Erythroblast (primary cell): ENCODE results near the gene GLI2.
A peak's percentile ranks its signal among the peaks of the same experiment; 100 is the strongest.

ENCODE experiments used
- DNase-seq, 2 experiments: peaks; one replicate each; lab custom pipeline; 2025; lab: John Stamatoyannopoulos, UW
- GATA1 ChIP-seq: IDR thresholded peaks from 2 replicates; pipeline ENCODE4 v1.6.1; 2011; ENCODE audit warnings: low read depth, mild to moderate bottlenecking, control low read depth, low read length, moderate library complexity
- POLR2A ChIP-seq: IDR thresholded peaks from 2 replicates; pipeline ENCODE4 v1.6.1; 2011; ENCODE audit warnings: mild to moderate bottlenecking, low read length

GLI2 gene

DNA sequence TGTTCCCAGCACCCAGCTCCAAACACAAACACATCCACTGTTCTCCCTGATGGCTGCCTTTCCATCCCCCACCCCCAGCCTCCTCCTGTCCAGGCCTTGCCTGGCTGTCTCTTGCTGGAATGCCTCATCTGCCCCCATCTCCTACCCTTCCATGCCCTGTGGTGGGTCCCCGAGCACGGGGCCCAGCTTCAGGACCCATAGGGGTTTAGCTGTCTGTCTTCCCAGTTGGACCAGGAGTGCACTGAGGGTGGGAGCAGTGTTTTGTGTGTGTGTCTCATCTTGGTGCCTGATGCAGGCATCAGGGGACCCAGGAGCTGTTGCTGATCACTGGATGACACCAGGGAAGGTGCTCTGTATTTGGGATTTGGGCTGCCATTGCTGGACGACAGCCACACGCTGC is 34.5 kb downstream of the GLI2 start:
- DNase-seq: no peak
- TF ChIP-seq GATA1: no peak

DNA sequence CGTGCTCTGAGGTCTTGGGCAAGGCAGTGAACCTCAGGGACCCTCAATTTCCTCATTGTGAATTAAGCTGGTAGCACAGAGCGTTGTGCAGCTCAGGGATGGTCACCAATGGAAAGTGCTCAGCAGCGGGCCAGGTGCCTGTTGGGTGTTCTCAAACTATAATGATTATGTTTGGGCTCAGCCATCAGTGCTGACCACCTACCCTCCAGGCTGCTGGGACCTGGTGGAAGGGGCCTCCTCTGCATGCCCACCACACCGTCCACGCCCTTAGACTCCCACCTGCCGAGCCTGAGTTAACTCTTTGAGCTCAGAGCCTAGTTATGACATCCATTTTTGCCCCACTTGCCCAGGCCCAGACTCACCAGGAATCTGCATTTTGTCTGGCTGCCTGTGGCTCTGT is 35.0 kb downstream of the GLI2 start:
- DNase-seq: no peak
- TF ChIP-seq GATA1 (no peak), POLR2A (no peak)

DNA sequence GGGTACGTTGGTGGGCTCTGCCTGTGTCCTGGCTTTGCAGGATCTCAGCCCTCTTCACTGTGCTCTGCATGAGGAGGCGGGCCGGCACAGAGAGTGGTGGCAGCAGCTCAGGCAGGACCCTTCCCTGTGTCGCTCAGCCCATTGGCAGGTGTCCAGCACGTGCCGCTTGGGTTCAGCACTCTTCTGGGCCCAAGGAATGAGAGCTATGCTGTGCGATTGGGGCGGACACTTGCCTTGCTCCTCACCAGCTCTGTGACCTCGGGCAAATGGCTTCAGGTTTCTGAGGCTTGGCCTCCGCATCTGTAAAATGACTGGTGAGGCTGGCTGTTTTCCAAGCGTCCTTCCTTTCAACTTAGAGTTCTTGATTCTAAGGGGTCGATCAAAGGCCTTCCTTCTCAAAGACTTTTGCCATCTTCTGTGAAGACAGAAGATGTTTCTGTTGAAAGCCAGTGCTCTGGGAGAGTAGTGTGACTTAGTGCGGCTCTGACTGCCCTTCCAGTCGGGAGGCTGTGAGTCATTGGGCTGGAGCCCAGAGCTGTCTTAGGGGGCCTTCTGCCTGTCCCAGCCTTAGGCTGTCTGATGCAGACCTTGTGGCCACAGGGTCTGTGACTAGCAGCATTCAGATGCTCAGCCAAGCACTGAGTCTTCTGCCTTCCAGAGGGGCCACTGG is 35.6 kb downstream of the GLI2 start:
- TF ChIP-seq GATA1: no peak
- TF ChIP-seq POLR2A: no peak
- no peak for DNase-seq

DNA sequence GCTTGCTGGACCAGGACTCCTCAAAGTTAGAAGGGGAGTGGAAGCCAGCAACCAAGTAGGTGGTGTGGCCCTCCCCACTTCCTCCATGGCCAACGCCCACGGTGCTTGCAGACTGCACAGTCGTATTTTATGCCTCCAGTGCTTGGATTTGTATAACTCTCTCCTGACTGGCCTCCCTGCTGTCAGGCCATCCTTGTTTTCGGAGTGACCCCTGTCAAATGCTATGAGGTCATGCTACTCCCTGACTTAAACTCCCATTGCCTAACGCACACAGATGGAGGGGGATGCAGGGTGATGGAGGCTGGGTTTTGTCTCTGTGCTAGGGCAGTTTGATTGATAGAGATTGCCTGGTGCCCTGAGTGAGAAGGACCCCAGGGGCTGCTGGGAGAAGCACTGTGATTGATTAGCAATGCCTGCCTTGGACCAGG is 36.1 kb downstream of the GLI2 start:
- no peak for DNase-seq

DNA sequence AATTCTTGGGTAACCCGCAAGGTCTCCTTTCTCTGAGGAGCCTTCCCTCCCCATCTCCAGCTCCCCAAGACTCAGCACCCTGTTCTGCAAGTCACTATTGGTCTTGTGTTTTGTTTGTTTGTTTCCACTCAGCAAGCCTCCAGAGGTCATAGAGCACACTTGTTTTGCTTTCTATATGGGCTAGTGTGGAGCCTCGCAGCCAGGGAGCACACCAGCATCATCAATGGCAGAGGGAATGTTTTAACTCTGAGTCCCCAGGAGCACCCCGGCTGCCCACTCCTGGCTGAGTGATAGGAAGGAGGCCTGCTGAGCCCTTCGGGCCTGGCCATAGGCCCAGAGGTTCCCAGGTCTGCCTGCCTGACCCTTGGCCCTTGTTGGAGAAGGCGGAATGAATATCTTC is 36.6 kb downstream of the GLI2 start:
- no peak for DNase-seq
- TF ChIP-seq POLR2A (no peak), GATA1 (no peak)

More for the DNA sequence above, 36.1 kb downstream of the GLI2 start:
- no peak for TF ChIP-seq GATA1
- TF ChIP-seq POLR2A: no peak

DNA sequence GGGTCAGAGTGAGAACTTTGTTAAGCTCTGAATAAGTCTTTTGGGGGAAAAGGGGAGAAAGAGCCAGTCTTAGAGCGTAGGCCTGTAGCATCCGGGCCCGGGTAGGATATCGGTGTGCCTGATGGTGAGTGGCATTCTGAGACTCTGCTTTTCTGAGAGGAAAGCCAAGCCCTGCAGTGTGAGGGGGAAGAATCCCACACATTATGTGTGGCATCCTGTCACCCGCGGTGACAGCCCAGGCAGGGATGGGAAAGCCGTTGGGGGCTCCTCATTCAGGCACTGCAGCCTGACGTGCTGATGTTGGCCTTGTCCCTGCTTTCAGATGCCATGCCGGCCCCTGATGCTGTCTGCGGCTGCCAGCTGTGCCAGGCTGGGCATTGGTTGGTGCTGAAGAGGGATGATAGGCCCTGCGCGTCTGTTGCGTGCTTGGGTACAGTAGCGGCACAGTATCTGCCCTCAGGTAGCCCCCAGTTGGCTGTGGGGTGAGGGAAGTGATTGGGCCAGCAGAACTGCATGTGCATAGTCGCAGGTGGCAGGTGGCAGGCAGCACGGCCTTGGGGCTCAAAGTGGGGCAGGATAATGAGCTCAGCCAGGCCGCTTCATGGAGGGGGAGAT is 37.6 kb downstream of the GLI2 start:
- DNase-seq: no peak
- TF ChIP-seq GATA1 (no peak), POLR2A (no peak)

DNA sequence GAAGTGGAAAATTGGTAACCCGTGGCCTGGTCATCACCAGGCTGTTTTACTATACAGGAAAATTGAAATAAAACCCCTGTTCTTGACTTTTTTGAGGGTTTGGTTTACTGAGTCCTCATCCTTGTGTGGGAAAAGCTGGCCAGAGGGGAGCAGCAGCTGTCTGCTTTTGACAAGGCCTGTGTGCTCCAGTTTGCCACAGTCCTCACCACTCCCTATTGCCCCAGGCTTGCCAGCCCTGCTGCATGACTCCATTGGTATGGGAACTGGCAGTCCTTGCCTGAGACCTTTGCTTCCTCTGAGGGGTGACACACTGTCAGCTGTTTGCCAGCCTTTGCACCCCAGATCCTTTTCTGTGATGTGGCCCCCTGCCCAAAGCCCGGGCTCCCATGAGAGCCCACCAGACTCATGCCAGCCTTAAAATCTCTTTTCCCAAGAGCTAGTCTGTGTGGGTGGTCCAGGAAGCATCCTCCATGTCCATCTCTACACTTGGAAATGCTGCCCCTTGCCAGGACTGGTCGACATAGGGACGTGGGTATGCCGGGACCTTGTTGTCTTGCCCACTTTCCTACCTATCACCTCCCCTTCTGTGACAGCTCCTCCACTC is 39.0 kb downstream of the GLI2 start:
- no peak for DNase-seq
- TF ChIP-seq POLR2A (no peak), GATA1 (no peak)

DNA sequence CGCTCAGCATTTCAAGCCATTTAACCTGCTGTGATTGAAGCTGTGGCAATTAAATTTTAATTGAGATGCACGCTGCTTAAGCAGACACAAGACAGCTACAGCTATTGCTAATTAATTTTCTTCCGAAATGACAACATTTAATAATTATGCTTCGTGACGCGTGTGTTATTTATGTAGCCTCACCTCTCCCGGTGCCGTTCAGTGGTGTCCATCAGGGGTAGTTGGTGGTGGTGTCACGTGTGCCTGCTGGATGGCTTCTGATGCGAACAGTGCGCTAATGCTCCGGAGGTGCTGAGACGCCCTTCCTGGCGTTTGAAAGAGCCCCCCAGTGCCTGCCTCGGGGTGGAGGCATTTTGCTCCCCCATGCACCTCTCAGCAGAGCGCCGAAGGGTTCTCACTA is 39.5 kb downstream of the GLI2 start:
- TF ChIP-seq POLR2A (no peak), GATA1 (no peak)
- no peak for DNase-seq

DNA sequence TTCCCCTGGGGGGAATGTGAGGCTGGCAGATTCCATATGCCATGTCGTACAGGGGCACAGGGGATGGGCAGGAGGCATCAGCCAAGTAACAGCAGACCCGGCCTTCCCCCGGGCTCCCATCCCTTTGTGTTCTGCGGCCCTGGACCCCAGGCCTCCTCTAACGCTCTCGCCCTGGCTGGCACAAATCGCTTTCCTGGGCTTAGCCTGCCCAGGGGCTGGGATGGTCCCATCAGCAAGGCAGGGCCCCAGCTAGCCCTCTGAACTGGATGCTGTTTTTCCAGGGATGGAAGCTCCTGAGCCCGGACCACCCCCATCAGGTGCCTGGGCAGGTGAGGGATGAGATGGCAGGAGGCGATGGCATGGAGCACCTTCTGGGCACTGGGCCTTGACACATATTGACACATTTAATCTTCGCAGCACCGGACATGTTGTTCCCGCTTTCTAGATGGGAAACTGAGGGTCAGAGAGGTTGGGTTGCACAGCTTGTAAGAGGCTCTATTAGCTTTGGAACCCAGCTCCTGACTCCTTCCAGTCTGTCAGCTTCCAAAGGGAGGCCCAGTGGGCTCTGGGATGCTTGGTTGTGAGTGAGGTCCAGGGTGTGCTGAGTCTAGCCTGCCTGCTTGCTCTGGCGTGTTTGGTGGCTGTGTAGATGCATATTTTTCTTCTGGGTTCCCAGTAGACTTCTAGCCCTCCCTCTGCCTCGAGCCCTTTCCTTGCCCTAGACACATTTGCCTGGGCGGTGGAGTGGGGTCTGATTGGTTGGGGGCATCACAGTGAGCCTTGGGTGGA is 40.3 kb downstream of the GLI2 start:
- no peak for DNase-seq
- TF ChIP-seq GATA1: no peak
- TF ChIP-seq POLR2A: no peak

DNA sequence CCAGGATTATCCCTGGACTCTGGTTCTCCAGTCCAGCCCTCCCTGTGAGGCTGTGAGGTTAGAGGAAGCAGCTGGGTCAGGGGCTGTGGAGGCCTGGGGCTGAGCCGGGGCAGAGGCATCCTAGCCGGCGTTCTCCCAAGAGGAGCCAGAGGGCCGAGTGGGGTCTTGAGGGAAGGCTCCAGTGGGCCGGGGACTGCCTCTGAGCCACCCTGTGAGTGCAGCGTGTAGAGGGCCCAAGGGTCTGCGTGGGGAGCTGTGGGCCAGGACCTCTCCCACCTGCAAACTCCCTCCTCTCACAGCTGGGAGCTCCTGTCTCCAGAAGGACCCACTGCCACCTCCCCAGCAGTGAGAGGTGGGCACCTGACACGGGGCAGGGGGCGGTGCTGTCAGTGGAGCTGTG is 41.0 kb downstream of the GLI2 start:
- no peak for TF ChIP-seq POLR2A
- no peak for TF ChIP-seq GATA1
- DNase-seq: no peak

DNA sequence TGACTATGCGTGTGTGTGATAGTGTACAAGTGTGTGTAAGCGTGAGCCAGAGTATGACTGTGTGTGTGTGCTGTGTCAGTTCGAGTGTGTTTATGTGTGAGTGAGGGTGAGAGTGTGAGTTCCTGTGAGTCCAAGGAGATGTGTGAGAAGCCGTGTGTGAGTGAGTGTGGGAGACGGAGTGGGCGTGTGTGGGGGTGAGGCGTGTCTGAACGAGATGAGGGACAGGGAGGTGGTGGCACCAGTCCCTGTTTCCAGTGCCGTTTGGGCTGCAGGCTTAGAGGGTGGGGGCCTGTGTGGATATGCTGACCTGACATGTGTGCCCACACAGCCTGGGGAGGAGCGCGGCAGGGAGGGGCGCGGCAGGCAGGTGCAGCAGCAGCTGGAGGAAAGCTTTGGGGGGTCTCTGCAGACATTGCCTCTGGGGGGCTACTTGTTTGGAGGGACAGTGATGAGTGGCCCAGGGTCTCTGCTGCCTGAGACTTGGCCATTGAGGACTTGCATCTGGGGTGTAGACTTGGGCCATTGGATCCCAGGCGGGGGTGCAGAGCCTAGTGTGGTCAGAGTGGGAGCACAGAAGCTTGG is 41.6 kb downstream of the GLI2 start:
- TF ChIP-seq GATA1 (no peak), POLR2A (no peak)
- no peak for DNase-seq

DNA sequence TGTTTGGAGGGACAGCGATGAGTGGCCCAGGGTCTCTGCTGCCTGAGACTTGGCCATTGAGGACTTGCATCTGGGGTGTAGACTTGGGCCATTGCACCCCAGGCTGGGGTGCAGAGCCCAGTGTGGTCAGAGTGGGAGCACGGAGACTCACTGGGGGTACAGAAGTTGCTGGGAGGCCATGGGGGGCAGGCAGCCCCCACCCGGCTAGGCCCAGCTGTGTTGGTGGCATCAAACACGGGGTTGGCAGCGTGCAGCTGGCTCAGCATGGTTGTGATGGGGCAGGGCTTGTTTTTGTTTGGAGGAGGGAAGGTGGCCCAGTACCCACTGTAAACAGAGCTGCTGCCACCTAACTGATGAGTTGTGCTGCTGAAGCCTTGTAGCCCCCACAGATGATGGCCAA is 42.1 kb downstream of the GLI2 start:
- no peak for DNase-seq
- TF ChIP-seq GATA1: no peak
- no peak for TF ChIP-seq POLR2A

DNA sequence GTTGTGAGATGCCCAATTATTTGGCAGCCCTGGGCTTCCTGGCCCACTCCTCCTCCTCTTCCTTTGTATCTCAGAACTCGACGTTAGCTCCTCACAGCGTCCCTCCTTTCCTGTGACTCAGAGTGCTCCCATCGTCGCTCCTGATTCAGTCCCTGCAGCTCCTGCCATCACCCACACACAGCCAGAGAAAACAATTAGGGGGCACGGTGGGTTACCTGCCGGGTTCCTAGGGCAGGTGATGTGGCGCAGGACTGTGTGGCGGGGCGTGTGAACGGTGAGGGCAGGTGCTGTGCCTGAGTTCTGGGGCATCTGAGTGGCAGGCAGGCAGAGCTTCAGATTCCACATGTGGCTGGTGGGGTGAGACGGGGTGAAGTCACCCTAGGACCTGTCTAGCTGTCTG is 42.6 kb downstream of the GLI2 start:
- DNase-seq: no peak
- TF ChIP-seq POLR2A (no peak), GATA1 (no peak)

DNA sequence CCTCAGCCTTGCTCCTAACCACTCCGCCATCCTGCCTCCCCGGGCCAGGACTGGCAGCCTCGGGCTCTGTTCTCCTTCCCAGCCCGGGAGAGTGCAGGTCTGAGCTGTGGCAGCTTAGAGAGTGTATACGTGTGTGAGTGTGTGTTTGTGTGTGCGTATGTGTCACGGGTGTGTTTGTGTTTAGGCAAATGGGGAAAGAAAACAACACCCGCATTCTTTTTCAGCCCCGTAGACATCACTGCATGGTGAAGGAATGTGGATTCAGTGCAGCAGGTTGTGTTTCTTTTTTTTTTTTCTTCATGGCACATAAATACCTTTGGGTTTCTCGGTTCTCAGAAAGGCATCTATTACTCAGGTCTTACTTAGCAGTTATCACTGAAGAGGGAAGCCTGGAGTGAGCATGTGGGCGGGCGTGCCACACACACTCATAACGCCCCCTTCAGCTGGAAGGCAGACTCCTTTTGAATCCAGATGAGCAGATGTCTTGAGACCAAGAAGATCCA is 44.2 kb downstream of the GLI2 start:
- TF ChIP-seq GATA1 (no peak), POLR2A (no peak)
- peak; percentile 8 to 13 for DNase-seq
